BE2C (cell line): ENCODE results near the gene FBXO8.

ENCODE experiments used
- DNase-seq: peaks from one replicate; pipeline ENCODE4 v3.0.0-alpha.2; 2020
- H3K27me3 ChIP-seq: fragments of 250-450 bp; sonication (Bioruptor Pico); 2 replicates; pipeline ENCODE4 v1.5.1; 2020; ENCODE audit warnings: mild to moderate bottlenecking
- H3K36me3 ChIP-seq: fragments of 250-450 bp; sonication (Bioruptor Pico); 2 replicates; pipeline ENCODE4 v1.5.1; 2020; ENCODE audit warnings: mild to moderate bottlenecking
- H3K4me1 ChIP-seq: fragments of 250-450 bp; sonication (Bioruptor Pico); 2 replicates; pipeline ENCODE4 v1.5.1; 2020
- H3K4me3 ChIP-seq: 2 replicates; pipeline ENCODE4 v1.5.1; 2011; ENCODE audit warnings: low read depth, low read length
- H3K9me3 ChIP-seq: fragments of 250-450 bp; sonication (Bioruptor Pico); 2 replicates; pipeline ENCODE4 v1.5.1; 2020
- TF ChIP-seq, protein P1 (sequence below): IDR thresholded peaks from 2 replicates; pipeline ENCODE4 v1.5.1; 2012; ENCODE audit warnings: mild to moderate bottlenecking, low read depth, low read length

Gene FBXO8

GRCh38 chr4:174259580-174259979, 23.9 kb downstream of the FBXO8 start:
- Histone ChIP-seq H3K4me1 (peaks cover 24% of the 10 kb centered on the region), H3K27me3 (no peaks in the 10 kb centered on the region), H3K4me3 (peak overlapping the region; percentile 83), H3K9me3 (no peaks in the 10 kb centered on the region), H3K36me3 (peaks cover 73% of the 10 kb centered on the region)
- TF ChIP-seq, protein P1, sequence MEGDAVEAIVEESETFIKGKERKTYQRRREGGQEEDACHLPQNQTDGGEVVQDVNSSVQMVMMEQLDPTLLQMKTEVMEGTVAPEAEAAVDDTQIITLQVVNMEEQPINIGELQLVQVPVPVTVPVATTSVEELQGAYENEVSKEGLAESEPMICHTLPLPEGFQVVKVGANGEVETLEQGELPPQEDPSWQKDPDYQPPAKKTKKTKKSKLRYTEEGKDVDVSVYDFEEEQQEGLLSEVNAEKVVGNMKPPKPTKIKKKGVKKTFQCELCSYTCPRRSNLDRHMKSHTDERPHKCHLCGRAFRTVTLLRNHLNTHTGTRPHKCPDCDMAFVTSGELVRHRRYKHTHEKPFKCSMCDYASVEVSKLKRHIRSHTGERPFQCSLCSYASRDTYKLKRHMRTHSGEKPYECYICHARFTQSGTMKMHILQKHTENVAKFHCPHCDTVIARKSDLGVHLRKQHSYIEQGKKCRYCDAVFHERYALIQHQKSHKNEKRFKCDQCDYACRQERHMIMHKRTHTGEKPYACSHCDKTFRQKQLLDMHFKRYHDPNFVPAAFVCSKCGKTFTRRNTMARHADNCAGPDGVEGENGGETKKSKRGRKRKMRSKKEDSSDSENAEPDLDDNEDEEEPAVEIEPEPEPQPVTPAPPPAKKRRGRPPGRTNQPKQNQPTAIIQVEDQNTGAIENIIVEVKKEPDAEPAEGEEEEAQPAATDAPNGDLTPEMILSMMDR: peak; percentile 39
- DNase-seq: no peak

DNA sequence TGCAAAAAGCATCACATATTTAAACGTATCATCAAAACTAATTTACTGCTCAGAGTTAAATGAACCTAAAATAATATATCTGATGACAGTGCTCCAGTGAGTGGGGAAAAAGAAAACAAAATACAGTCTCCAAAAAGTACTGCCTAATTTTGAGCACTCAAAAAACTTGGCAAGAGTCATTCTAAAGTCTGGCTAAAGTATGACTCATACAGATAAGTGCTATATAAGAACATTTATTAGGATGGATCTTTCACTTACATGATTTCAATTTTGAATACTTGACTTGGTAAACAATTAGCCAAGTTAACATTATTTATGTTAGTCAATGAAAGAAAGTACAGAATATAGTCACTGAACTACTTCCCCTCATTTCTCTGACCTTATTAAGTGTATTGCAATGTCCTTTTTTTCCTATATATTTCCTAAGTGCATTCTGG, 27.2 kb downstream of the FBXO8 start:
- Histone ChIP-seq H3K9me3 (no peaks in the 10 kb centered on the region), H3K4me3 (peak overlapping the region; percentile 26), H3K27me3 (no peaks in the 10 kb centered on the region), H3K4me1 (peaks cover 34% of the 10 kb centered on the region), H3K36me3 (peaks cover 93% of the 10 kb centered on the region)
- TF ChIP-seq, protein P1: no peak
- DNase-seq: no peak

GRCh38 chr4:174255786-174256185, 27.7 kb downstream of the FBXO8 start:
- peaks cover 93% of the 10 kb centered on the region for H3K36me3 ChIP-seq
- H3K9me3 ChIP-seq: no peaks in the 10 kb centered on the region
- H3K4me3 ChIP-seq: peak overlapping the region; percentile 26
- no peaks in the 10 kb centered on the region for H3K27me3 ChIP-seq
- TF ChIP-seq, protein P1: no peak
- H3K4me1 ChIP-seq: peaks cover 34% of the 10 kb centered on the region
- peak; percentile 70 for DNase-seq

DNA sequence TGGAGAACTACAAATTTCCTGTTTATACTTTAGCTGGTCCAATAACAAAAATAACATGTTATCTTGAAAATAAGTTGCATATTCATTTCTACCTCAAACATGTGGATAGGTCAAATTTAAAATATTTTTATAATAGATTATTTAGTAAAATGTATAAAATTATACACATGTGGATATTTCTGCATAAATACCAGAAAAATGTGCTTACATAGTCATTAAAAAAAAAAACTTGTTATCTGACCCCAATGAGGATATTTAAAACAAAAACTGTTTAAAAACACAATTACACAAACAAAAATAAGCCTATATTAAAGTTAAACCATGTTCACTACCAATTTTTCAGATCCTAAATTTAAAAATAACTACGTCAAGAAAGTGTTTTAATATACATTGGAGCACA, 28.1 kb downstream of the FBXO8 start:
- TF ChIP-seq, protein P1: no peak
- H3K9me3 ChIP-seq: no peaks in the 10 kb centered on the region
- DNase-seq: no peak
- H3K36me3 ChIP-seq: peaks cover 93% of the 10 kb centered on the region
- H3K4me3 ChIP-seq: no peak overlapping the region
- H3K27me3 ChIP-seq: no peaks in the 10 kb centered on the region
- H3K4me1 ChIP-seq: peaks cover 34% of the 10 kb centered on the region

DNA sequence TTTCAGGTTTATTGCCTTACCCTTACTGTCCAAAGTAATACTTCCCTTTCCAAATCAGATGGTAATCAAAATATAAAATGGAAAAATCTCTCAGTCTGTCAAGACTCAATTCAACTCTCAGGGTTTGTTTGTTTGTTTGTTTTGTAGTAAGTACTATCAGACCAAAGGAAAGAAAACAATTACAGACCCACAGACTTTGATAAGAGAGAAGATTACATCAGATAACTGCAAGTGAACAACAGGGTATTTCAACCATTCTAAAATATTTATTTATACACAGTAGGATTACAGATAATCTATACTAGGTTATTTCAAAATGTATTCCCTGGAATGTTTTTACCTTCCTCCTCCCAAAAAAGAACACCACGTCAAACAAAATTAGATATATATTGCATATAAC, 28.9 kb downstream of the FBXO8 start:
- DNase-seq: no peak
- H3K27me3 ChIP-seq: no peaks in the 10 kb centered on the region
- TF ChIP-seq, protein P1: no peak
- peaks cover 95% of the 10 kb centered on the region for H3K36me3 ChIP-seq
- H3K4me1 ChIP-seq: peaks cover 34% of the 10 kb centered on the region
- no peak overlapping the region for H3K4me3 ChIP-seq
- no peaks in the 10 kb centered on the region for H3K9me3 ChIP-seq

- Histone ChIP-seq H3K4me3 (no peak overlapping the region), H3K4me1 (peaks cover 44% of the 10 kb centered on the region), H3K36me3 (peaks cover 86% of the 10 kb centered on the region), H3K9me3 (no peaks in the 10 kb centered on the region), H3K27me3 (no peaks in the 10 kb centered on the region)
- TF ChIP-seq, protein P1: no peak
- DNase-seq: no peak
Observed at GRCh38 chr4:174252412-174252811, 31.1 kb downstream of the FBXO8 start.
